GM13976 (cell line): ENCODE measurements around the gene FAM78A.
"Not testable (repeated sequence)": the region's sequence is repeated elsewhere in the genome, so short reads cannot be mapped to it uniquely, and the experiment has no call there.

Source experiments
- DNase-seq: peaks from one replicate; pipeline ENCODE4 v3.0.0; 2012; ENCODE audit warnings: low spot score
- in situ Hi-C: fragments of 300-500 bp; cut with MboI; formaldehyde crosslinking; loops from one replicate; pipeline ENCODE4 v1.12.0; 2022; ENCODE audit warnings: low sequenced_read_pairs, mixed read lengths, inconsistent platforms; ENCODE audit not compliant: unreplicated experiment
- TF ChIP-seq, protein P1 (sequence below): IDR thresholded peaks from 2 replicates; pipeline ENCODE4 v1.5.1; 2012; ENCODE audit warnings: borderline replicate concordance, mild to moderate bottlenecking; ENCODE audit not compliant: insufficient read depth; ENCODE audit errors: extremely low read depth, missing control alignments, control extremely low read depth

Gene FAM78A

DNA sequence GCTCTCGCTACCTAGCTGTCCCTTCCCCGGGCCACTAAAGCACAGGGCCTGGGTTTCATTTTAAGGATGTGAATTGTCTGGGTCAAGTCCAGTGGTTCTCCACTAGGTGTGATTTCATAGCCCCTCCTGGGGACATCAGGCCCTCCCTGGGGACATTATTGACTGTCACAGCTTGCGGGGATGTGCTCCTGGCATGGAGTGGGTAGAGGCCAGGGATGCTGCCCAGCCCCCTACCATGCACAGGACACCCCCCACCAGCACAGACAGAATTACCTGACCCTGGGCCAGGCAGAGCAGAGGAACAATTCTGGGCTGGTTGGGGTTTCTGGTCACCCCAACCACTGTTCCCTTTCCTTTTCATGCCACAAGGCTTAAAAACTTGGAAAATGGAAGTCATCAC is 4.1 kb downstream of the FAM78A start:
- no peak for DNase-seq
- TF ChIP-seq, protein P1, sequence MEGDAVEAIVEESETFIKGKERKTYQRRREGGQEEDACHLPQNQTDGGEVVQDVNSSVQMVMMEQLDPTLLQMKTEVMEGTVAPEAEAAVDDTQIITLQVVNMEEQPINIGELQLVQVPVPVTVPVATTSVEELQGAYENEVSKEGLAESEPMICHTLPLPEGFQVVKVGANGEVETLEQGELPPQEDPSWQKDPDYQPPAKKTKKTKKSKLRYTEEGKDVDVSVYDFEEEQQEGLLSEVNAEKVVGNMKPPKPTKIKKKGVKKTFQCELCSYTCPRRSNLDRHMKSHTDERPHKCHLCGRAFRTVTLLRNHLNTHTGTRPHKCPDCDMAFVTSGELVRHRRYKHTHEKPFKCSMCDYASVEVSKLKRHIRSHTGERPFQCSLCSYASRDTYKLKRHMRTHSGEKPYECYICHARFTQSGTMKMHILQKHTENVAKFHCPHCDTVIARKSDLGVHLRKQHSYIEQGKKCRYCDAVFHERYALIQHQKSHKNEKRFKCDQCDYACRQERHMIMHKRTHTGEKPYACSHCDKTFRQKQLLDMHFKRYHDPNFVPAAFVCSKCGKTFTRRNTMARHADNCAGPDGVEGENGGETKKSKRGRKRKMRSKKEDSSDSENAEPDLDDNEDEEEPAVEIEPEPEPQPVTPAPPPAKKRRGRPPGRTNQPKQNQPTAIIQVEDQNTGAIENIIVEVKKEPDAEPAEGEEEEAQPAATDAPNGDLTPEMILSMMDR: no peak
- in situ Hi-C loops: no loop called here

DNA sequence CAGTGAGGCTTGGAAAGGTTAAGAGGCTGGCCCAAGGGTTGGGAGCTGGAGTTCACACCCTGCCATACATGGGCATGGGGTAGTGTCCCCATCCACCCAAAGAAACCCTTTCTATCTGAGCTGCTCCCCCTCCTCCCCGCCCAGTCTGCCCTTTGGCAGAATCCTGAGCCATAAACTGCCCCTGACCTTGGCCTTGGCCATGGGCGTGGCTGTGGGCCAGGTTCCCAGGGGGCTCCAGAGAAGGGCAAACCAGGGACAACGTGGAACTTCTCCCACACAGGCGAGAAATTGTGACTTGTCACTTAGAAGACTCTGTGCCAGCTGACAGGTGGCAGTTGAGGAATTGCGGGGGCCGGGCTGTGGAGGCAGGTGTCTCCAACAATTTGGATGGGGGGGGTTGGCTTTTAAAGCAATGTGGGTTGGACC is 4.8 kb downstream of the FAM78A start:
- DNase-seq: no peak
- TF ChIP-seq, protein P1: no peak
- in situ Hi-C loops: no loop called here

DNA sequence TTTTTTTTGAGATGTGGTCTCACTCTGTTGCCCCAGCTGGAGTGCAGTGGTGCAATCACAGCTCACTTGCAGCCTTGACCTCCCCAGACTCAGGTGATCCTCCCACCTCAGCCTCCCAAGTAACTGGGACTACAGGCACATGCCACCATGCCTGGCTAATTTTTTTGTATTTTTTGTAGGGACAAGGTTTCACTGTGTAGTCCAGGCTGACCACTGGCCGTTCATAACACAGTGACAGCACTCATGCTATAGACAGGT is 5.4 kb downstream of the FAM78A start:
- in situ Hi-C loops, DNase-seq: not testable (repeated sequence)

GRCh38 chr9:131270171-131271015 is 5.9 kb downstream of the FAM78A start:
- DNase-seq: peak; percentile 79
- in situ Hi-C loops: no loop called here
- TF ChIP-seq, protein P1: no peak

DNA sequence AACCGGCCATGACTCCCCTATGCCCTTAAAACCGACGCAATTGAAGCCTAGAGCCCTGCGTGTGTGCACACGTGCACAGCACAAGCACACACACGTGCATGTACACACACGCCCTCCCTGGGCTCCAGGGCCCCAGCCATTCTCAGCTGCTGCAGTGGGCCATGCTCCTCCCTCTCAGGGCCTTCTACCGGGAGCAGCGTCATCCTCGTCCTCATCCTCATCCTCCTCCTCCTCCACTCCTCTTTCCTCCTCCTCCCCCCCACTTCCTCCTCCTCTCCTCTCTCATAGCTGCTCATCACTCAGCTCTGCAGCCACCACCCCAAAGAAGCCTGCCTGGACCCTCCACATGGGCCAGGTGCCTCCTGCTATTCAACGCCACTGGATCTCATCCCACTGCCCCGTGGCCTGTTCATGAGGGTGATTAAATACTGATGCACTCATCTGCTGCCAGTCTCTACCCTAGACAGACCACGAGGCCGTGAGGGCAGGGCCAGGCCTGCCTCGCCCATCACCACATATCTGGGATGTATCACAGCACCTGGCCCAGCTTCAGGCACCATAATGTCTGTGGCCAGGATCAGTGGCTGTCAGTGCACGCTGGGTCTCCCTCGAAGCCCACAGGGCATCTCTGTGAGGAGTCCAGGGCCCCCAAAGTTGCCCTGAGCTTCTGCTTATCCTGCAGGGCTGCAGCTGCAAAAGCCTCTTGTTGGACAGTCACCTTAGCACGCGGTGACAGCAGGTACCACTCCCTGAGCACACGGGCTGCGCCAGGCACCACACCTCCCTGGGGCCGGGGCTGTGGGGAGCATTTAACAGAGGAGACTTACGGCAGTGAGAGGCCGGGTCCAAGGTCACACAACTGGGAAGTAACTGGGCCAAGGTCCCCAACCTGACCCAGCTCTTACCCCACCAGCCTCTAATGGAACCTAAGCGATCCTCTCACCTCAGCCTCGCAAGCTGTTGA is 9.8 kb downstream of the FAM78A start:
- in situ Hi-C loops: no loop called here
- TF ChIP-seq, protein P1: no peak
- DNase-seq: no peak

DNA sequence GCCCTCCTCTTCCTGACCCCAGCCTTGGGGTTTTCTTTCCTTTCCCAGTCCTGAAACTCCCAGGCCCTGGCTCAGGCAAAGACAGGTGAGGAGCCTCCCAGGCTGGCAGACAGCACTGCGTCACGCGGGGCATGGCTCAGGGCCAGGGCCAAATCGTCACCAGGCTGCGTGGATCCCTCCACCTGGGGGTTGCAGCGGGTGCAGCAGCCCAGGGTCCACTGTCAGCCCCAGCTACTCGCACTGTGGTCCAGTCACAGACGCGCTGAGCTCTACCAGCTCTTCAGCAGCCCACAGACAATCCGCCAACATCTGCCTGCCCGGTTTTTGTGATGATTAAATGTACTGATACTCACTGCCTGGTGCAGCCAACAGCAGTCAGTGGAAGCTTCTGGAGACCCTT is 12.1 kb downstream of the FAM78A start:
- TF ChIP-seq, protein P1: no peak
- in situ Hi-C loops: no loop called here
- no peak for DNase-seq

DNA sequence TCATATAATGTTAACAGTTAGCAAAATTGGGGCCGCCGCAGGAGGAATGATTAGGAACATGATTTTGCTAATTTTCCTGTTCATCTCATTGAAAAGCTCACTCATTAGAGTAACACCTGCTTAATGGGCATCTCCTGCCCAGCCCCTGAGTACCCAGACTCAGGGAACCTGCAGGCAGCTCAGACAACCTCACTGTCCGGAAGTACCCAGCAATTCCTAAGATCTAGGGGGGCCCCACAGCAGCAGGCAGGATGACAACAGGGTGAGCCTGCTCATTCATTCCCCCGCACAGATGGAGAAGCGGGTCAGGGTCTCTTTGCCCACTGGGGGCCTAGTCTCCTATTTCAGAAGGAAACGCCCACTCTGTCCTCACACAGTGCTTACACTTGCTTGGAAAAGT is 12.6 kb downstream of the FAM78A start:
- in situ Hi-C loops: no loop called here
- DNase-seq: no peak
- TF ChIP-seq, protein P1: no peak

GRCh38 chr9:131263033-131263343 is 13.3 kb downstream of the FAM78A start:
- in situ Hi-C loops: not testable (repeated sequence)

More at GRCh38 chr9:131263033-131263343, 13.3 kb downstream of the FAM78A start:
- not testable (repeated sequence) for DNase-seq
